Measurements from ENCODE around the gene GPR62.
"Not testable (repeated sequence)": the region's sequence is repeated elsewhere in the genome, so short reads cannot be mapped to it uniquely, and the experiment has no call there.

The GPR62 gene

DNA sequence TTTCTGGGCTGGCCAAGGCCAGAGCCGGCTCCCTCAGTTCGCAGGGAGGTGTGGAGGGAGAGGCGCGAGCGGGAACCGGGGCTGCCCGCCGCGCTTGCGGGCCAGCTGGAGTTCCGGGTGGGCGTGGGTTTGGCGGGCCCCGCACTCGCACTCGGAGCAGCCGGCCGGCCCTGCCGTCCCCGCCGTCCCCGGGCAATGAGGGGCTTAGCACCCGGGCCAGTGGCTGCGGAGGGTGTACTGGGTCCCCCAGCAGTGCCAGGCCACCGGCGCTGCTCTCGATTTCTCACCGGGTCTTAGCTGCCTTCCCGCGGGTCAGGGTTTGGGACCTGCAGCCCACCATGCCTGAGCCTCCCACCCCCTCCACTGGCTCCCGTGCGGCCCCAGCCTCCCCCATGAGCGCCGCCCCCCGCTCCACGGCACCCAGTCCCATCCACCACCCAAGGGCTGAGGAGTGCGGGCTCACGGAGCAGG lies 35.4 kb downstream of the GPR62 start:
- DNase-seq (ENCODE audit: low read depth in 2 of 2): not testable (repeated sequence)

GRCh38 chr3:51992017-51992682 lies 37.0 kb downstream of the GPR62 start:
- no peak for DNase-seq (ENCODE audit: low read depth in 2 of 2)

DNA sequence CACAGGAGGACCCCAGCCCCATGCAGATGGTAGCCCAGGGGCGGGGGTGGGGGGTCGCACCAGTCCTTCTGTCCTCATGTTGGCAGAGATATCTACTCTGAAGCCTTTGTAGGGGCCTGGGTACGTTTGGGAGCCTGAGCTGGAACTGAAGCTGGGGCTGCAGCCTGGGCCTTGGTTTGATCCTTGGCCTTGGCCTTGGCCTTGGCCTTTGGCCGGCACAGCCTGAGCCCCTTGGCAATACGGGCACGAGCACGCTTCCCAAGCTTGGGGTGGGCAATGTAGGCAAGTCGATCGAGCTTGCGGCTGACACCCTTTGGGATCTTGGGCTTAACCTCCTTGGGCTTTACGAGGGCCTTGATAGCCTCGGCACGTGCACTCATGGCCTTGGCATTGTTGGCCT lies 38.5 kb downstream of the GPR62 start:
- DNase-seq (ENCODE audit: low read depth in 2 of 2): not testable (repeated sequence)

- no peak for DNase-seq (ENCODE audit: low read depth in 2 of 2)
Observed at GRCh38 chr3:51994530-51994929, 39.3 kb downstream of the GPR62 start.

- peak; percentile 81 to 87 for DNase-seq (ENCODE audit: low read depth in 2 of 2)
Observed at GRCh38 chr3:51995346-51996163, 40.4 kb downstream of the GPR62 start, which contains the start of gene RPL29. Gene RPL29, minus strand, starts transcription at chr3:51995895. Its CDS starts 434 bp downstream, at chr3:51995461.

- no peak for DNase-seq (ENCODE audit: low read depth in 2 of 2)
Observed at GRCh38 chr3:51997172-51997571, 42.0 kb downstream of the GPR62 start.

DNA sequence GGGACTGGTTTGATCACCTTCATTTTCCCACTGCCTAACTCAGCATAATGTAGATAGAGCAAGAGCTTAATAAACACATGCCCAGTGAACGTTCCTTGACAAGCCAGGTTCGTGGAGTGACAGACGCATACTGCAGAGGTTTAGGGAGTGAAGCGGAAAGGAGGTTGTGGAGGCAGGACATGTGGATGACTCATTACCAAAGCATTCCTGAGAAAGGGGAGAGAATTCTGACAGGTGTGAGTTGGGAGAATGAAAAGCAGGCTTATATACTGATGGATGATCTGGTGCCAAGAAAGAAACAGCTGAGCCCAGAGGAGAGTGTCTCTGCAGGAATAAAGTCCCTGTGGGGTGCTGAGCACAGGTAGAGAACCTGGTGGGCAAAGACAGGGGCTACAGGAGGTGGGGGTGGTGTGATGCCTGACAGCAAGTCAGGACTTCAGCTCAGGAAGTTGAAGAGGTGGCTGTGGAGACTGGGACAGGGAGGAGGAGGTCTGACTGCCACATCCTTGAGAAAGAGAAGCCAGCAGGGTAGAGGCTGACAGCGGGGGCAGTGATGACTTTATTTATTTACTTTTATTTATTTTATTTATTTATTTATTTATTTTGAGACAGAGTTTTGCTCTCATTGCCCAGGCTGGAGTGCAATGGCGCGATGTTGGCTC lies 42.9 kb downstream of the GPR62 start:
- no peak for DNase-seq (ENCODE audit: low read depth in 2 of 2)

GRCh38 chr3:51998774-51999173 lies 43.6 kb downstream of the GPR62 start:
- DNase-seq (ENCODE audit: low read depth in 2 of 2): no peak

DNA sequence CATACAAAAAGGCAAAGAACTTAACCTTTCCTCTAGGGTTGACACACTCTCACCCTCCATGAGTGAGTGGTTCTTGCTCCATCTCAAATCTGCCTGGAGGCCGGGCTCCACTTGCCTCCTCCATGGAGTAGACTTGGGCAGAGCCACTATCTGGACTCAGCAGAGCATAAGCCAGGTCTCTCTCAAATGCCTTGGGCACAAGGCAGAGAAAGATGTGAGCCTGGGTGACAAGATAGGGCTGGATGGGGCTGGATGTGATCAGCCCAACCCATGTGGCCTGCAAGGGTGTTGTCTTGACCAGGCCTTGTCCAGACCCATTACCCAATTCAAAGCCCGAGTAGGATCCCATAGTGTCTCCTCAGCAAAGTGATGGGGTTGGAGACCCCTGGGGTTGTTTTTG lies 44.7 kb downstream of the GPR62 start:
- no peak for DNase-seq (ENCODE audit: low read depth in 2 of 2)

DNA sequence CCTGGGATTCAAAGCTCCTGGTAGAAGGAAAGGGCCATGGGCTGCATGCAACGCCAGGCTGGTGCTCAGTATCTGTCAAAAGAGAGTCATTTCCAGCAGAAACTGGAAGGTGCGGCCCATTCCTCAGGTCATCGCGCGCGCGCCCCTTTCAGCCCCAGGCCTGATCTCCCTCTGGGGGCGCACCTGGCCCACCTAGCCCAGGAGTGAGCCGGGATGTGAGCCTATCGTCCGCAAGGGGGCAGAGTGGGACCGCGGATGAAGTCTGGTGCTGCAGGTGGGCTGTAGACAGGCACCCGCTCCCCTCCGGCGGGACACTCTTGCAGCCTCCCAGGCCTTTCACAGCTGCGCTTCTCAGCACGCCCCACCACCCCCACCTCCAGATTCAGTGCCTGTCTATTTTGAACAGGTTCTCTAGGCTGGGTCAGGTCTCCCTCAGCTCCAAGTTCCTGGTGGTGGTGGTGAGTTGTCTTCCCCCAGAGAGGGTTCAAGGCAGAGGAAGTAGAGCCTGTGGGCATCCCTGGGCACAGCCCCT lies 46.3 kb downstream of the GPR62 start:
- DNase-seq (ENCODE audit: low read depth in 2 of 2): peak; percentile 78 to 79

GRCh38 chr3:52002748-52003147 lies 47.6 kb downstream of the GPR62 start:
- no peak for DNase-seq (ENCODE audit: low read depth in 2 of 2)

GRCh38 chr3:52004163-52004787 lies 49.1 kb downstream of the GPR62 start:
- no peak for DNase-seq (ENCODE audit: low read depth in 2 of 2)

DNA sequence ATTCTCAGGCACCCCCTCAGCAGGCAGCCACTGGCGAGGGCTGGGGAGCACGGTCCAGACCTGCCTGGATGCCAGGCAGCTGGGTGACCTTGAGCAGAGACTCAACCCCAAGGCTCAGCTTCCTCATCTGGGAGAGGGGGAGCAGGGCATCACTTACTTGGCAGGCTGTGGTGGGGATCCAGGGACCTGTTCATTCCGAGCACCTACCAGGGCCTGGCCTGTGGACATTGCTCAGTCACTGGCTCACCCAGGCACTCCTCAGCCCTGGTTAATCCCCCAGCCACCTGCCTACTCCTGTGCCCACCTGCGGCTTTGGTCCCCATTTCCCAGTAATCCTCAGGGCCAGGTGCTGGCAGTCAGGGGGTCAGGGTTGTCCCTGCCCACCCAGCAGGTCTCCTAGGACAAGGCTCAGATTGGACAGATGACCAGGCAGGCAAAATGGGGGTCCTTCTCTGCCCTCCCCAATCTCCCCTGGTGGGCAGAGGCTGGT lies 49.8 kb downstream of the GPR62 start:
- no peak for DNase-seq (ENCODE audit: low read depth in 2 of 2)

DNA sequence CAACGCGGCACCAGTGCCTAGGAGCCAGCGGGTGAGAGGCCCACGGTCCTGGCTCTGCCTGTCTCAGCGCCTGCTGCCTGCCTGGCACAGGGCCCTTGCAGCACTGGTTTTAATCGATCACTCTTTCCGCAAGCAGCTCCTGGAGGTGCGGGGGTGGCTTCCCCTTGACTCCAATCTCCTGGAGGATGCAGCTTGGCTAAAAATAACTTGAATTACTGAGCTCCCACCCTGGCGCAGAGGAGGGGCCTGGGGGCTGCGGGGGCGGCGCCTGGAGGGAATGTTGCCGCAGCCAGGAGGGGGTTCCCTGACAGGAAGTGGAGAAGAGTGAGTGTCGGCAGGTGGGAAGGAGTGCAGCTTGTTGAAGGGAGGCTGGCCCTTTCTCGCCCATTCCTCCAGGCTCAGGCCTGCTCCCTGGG lies 50.4 kb downstream of the GPR62 start:
- DNase-seq (ENCODE audit: low read depth in 2 of 2): no peak

GRCh38 chr3:52006017-52006819 lies 51.0 kb downstream of the GPR62 start:
- no peak for DNase-seq (ENCODE audit: low read depth in 2 of 2)

DNA sequence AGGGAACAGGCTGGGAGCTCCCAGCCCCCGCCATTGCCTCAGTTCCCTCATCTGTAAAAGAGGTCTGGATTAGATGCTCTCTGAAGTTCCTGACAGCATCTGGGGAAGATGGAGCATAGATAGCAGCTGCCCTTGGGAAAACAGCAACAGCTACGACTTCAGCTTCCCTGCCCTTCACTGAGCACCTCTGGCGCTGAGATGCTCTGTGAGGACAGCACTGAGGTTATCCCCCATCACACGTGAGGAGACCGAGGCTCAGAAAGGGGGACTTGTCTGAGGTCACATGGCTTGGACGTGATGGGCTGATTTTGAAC lies 51.6 kb downstream of the GPR62 start:
- DNase-seq (ENCODE audit: low read depth in 2 of 2): no peak
